SU-DHL-6 (cell line): ENCODE measurements around the gene STRIP2.

Experiments used
- EZH2phosphoT487 ChIP-seq: fragments of 200-600 bp; sonication (generic), shearing (Covaris generic); conservative IDR thresholded peaks from 2 replicates; pipeline ENCODE4 v1.6.1; 2018; ENCODE audit warnings: mild to moderate bottlenecking, antibody characterized with exemption, low read length, moderate library complexity, mixed read lengths
- TF ChIP-seq, protein P1 (sequence below): fragments of 200-600 bp; sonication (generic); IDR thresholded peaks from one replicate; pipeline ENCODE4 v1.5.1; 2017; ENCODE audit warnings: antibody characterized with exemption, mild to moderate bottlenecking, low read length, moderate library complexity; ENCODE audit not compliant: insufficient read depth, poor library complexity, severe bottlenecking

DNA sequence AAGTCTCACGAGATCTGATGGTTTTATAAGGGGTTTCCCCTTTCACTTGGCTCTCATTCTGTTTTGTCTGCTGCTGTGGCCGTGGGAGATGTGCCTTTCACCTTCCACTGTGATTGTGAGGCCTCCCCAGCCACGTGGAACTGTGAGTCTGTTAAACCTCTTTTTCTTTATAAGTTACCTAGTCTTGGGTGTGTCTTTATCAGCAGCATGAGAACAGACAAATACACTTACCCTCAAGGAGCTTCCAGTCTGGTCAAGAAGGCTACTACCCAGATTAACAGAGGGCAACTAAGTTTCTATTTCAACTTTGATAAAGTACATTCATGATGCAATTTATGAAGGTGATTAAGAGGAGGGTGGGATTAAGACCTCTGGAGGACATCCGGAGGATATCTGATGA lies 81.1 kb downstream of the STRIP2 start:
- TF ChIP-seq, protein P1, sequence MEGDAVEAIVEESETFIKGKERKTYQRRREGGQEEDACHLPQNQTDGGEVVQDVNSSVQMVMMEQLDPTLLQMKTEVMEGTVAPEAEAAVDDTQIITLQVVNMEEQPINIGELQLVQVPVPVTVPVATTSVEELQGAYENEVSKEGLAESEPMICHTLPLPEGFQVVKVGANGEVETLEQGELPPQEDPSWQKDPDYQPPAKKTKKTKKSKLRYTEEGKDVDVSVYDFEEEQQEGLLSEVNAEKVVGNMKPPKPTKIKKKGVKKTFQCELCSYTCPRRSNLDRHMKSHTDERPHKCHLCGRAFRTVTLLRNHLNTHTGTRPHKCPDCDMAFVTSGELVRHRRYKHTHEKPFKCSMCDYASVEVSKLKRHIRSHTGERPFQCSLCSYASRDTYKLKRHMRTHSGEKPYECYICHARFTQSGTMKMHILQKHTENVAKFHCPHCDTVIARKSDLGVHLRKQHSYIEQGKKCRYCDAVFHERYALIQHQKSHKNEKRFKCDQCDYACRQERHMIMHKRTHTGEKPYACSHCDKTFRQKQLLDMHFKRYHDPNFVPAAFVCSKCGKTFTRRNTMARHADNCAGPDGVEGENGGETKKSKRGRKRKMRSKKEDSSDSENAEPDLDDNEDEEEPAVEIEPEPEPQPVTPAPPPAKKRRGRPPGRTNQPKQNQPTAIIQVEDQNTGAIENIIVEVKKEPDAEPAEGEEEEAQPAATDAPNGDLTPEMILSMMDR: no peak
- no peak for TF ChIP-seq EZH2phosphoT487
